Fibroblast of lung (primary cell): ENCODE data around the gene GLIS1. TPM values are rescaled to one million over a fixed set of nuclear protein-coding genes. Genes with fewer than 3 reads are reported as not detected.

ENCODE experiments used
- DNase-seq, 2 donors: peaks; one replicate each; pipeline versions ENCODE4 v3.0.0 to v3.0.0-alpha.2; 2010; ENCODE audit warnings: low read depth in 2 of 2
- H2AFZ ChIP-seq: 2 replicates; pipeline ENCODE4 v1.5.1; 2012; ENCODE audit warnings: low read length, control low read depth, inconsistent platforms
- H3K27ac ChIP-seq: 2 replicates; pipeline ENCODE4 v1.5.1; 2011; ENCODE audit warnings: low read length, control low read depth; ENCODE audit not compliant: insufficient read depth
- H3K27me3 ChIP-seq: 2 replicates; pipeline ENCODE4 v1.5.1; 2011; ENCODE audit warnings: mild to moderate bottlenecking, low read length; ENCODE audit not compliant: control insufficient read depth, insufficient read depth
- H3K36me3 ChIP-seq: 2 replicates; pipeline ENCODE4 v1.5.1; 2011; ENCODE audit warnings: low read length; ENCODE audit not compliant: control insufficient read depth, insufficient read depth
- H3K4me1 ChIP-seq: 2 replicates; pipeline ENCODE4 v1.5.1; 2011; ENCODE audit warnings: low read length; ENCODE audit not compliant: control insufficient read depth, insufficient read depth; ENCODE audit errors: extremely low read depth
- H3K4me2 ChIP-seq: 2 replicates; pipeline ENCODE4 v1.5.1; 2011; ENCODE audit warnings: low read length, control low read depth; ENCODE audit not compliant: insufficient read depth; ENCODE audit errors: extremely low read depth
- H3K4me3 ChIP-seq, 4 experiments: fragments of 200-600 bp in 1 of 4; sonication (generic) in 1 of 4; replicated peaks in 1 of 4; 2 replicates each; pipeline ENCODE4 v1.5.1; 2011 to 2016; ENCODE audit warnings: low read length in 4 of 4, low read depth in 3 of 4, mild to moderate bottlenecking in 3 of 4, control low read depth in 2 of 4, inconsistent platforms in 1 of 4, mixed read lengths in 1 of 4; ENCODE audit not compliant: insufficient read depth in 1 of 4; ENCODE audit errors: control extremely low read depth in 1 of 4
- H3K79me2 ChIP-seq: 2 replicates; pipeline ENCODE4 v1.5.1; 2012; ENCODE audit warnings: mild to moderate bottlenecking, low read length, inconsistent platforms; ENCODE audit not compliant: control insufficient read depth, insufficient read depth
- H3K9ac ChIP-seq: 2 replicates; pipeline ENCODE4 v1.5.1; 2011; ENCODE audit warnings: mild to moderate bottlenecking, low read length, control low read depth; ENCODE audit not compliant: insufficient read depth
- H3K9me3 ChIP-seq: 2 replicates; pipeline ENCODE4 v1.5.1; 2012; ENCODE audit warnings: low read depth, low read length; ENCODE audit not compliant: control insufficient read depth, insufficient read depth
- H4K20me1 ChIP-seq: 2 replicates; pipeline ENCODE4 v1.5.1; 2011; ENCODE audit warnings: low read length; ENCODE audit not compliant: control insufficient read depth, insufficient read depth; ENCODE audit errors: extremely low read depth
- EZH2 ChIP-seq: IDR thresholded peaks from 2 replicates; pipeline ENCODE4 v1.5.1; 2012; ENCODE audit warnings: low read length, control low read depth, mild to moderate bottlenecking; ENCODE audit errors: missing control alignments
- polyA plus RNA-seq, 2 donors: library from polyadenylated mRNA; depleted of rRNA in 1 of 2; stranded (reverse) in 1 of 2; unstranded in 1 of 2; fragments of >200 nt; gene quantifications; 2 replicates each; pipeline ENCODE4 v1.2.1, GENCODE V29; 2011 to 2012; ENCODE audit warnings: missing spikeins in 1 of 2
- total RNA-seq: library from RNA; depleted of rRNA; stranded (reverse); fragments of >200 nt; gene quantifications from 2 replicates; pipeline ENCODE4 v1.2.1, GENCODE V29; 2014
- TF ChIP-seq, protein P1 (sequence below), 2 donors: IDR thresholded peaks in 1 of 2; conservative IDR thresholded peaks in 1 of 2; 1 replicate in 1 of 2; 2 replicates in 1 of 2; pipeline ENCODE4 v1.5.1; 2011 to 2012; ENCODE audit warnings: low read length in 2 of 2, control low read depth in 1 of 2, inconsistent platforms in 1 of 2, low read depth in 1 of 2, mild to moderate bottlenecking in 1 of 2

GLIS1 gene
- total and polyA plus RNA-seq, 2 donors (not counting 1 experiment from before 2014, with no cell fraction given), result under 0.01 to 0.05 TPM

DNA sequence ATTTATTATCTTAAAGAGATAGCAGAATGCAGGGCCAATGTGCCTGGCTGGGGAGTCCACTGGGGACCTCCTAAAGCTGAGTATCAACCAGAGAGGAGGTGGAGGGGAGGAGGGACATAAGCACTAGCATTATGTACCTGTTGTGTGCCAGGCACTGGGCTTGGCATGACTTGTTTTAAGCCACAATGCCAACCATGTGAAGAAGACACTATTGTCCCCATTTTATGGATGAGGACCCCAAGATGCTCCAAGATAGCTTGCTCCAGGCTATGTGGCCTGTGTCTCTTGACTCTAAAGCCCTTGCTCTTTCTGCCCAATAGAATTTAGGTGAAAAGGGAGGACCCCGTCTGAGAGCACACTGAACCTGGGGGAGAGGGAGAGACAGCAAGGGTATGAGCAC is 111.3 kb downstream of the GLIS1 start:
- H2AFZ ChIP-seq, result no peak overlapping the region
- no peak overlapping the region for H3K9ac ChIP-seq
- no peaks in the 10 kb centered on the region for H3K9me3 ChIP-seq
- no peak overlapping the region for H3K4me2 ChIP-seq
- no peak overlapping the region for H3K4me3 ChIP-seq
- TF ChIP-seq EZH2, result no peak
- TF ChIP-seq, protein P1, sequence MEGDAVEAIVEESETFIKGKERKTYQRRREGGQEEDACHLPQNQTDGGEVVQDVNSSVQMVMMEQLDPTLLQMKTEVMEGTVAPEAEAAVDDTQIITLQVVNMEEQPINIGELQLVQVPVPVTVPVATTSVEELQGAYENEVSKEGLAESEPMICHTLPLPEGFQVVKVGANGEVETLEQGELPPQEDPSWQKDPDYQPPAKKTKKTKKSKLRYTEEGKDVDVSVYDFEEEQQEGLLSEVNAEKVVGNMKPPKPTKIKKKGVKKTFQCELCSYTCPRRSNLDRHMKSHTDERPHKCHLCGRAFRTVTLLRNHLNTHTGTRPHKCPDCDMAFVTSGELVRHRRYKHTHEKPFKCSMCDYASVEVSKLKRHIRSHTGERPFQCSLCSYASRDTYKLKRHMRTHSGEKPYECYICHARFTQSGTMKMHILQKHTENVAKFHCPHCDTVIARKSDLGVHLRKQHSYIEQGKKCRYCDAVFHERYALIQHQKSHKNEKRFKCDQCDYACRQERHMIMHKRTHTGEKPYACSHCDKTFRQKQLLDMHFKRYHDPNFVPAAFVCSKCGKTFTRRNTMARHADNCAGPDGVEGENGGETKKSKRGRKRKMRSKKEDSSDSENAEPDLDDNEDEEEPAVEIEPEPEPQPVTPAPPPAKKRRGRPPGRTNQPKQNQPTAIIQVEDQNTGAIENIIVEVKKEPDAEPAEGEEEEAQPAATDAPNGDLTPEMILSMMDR (conservative IDR thresholded peaks at IDR 0.05 in 1 of 2, IDR thresholded peaks at IDR 0.05 in 1 of 2; ENCODE audit: low read depth in 1 of 2, low read length in 2 of 2), result no peak
- H3K27ac ChIP-seq, result no peak overlapping the region
- no peaks in the 10 kb centered on the region for H4K20me1 ChIP-seq
- H3K27me3 ChIP-seq, result no peaks in the 10 kb centered on the region
- no peak for DNase-seq
- no peaks in the 10 kb centered on the region for H3K79me2 ChIP-seq
- no peaks in the 10 kb centered on the region for H3K4me1 ChIP-seq
- H3K36me3 ChIP-seq, result no peaks in the 10 kb centered on the region

DNA sequence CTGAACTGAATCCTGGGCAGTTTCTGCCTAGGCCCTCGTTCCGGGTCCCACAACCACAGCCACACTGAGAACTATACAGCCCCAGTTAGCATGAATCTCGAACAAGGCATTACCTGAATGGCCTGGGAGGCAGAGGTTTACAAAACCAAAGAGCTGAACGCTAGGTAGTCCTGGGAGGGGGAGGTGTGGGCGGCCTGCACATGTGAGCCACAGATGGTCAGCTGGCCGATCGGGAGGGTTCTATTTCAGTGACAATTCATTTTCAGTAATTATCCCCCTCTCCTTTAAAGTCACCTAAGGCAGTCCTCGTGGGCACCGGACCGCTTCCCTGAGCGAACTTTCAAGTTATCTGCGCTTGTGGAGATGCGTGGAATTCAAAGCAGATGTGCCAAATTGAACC is 111.9 kb downstream of the GLIS1 start:
- no peaks in the 10 kb centered on the region for H3K36me3 ChIP-seq
- no peak for DNase-seq
- no peaks in the 10 kb centered on the region for H4K20me1 ChIP-seq
- no peak overlapping the region for H3K4me2 ChIP-seq
- H3K27me3 ChIP-seq, result no peaks in the 10 kb centered on the region
- TF ChIP-seq EZH2, result no peak
- TF ChIP-seq, protein P1 (conservative IDR thresholded peaks at IDR 0.05 in 1 of 2, IDR thresholded peaks at IDR 0.05 in 1 of 2; ENCODE audit: low read depth in 1 of 2, low read length in 2 of 2), result no peak
- H3K4me1 ChIP-seq, result no peaks in the 10 kb centered on the region
- H3K79me2 ChIP-seq, result no peaks in the 10 kb centered on the region
- H3K9ac ChIP-seq, result no peak overlapping the region
- H3K4me3 ChIP-seq, result no peak overlapping the region
- H3K9me3 ChIP-seq, result no peaks in the 10 kb centered on the region
- no peak overlapping the region for H3K27ac ChIP-seq
- H2AFZ ChIP-seq, result no peak overlapping the region

DNA sequence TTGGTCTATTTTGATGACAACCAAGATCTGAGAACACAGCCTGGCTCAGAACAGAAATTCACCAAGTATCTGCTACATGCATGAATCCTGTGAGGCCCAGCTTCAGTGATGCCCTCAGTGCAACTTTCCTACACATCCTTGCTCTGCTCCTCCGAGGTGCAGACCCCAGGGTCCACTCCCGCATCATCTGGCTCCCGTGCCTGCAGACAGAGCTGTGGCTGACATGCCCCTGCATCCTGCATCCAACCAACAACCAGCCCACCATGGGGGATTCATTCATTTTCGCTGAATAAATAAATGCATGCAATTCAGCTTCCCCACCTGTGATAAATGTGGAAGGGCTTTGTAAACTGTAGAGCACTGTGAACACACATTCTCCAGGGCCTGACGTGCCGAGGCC is 112.3 kb downstream of the GLIS1 start:
- H3K27me3 ChIP-seq, result no peaks in the 10 kb centered on the region
- H3K9ac ChIP-seq, result no peak overlapping the region
- no peak overlapping the region for H3K27ac ChIP-seq
- no peak overlapping the region for H2AFZ ChIP-seq
- H3K36me3 ChIP-seq, result no peaks in the 10 kb centered on the region
- H3K4me2 ChIP-seq, result no peak overlapping the region
- no peaks in the 10 kb centered on the region for H4K20me1 ChIP-seq
- no peak overlapping the region for H3K4me3 ChIP-seq
- no peak for DNase-seq
- no peaks in the 10 kb centered on the region for H3K9me3 ChIP-seq
- H3K4me1 ChIP-seq, result no peaks in the 10 kb centered on the region
- no peaks in the 10 kb centered on the region for H3K79me2 ChIP-seq
- no peak for TF ChIP-seq EZH2
- TF ChIP-seq, protein P1 (conservative IDR thresholded peaks at IDR 0.05 in 1 of 2, IDR thresholded peaks at IDR 0.05 in 1 of 2; ENCODE audit: low read depth in 1 of 2, low read length in 2 of 2), result no peak
